GM21529 (cell line): ENCODE measurements around the gene NFU1.

Source experiments
- ATAC-seq: cut with Tn5 transposase; IDR thresholded peaks from one replicate; pipeline ENCODE4 v1.9.1; 2021; ENCODE audit not compliant: unreplicated experiment

The NFU1 gene

GRCh38 chr2:69353360-69353759, 83.9 kb downstream of the NFU1 start:
- no peak for ATAC-seq

GRCh38 chr2:69348781-69349180, 88.5 kb downstream of the NFU1 start:
- no peak for ATAC-seq
